Motor neuron (in vitro differentiated cells): ENCODE results near the gene PSMB10. TPM values are rescaled to one million over a fixed set of nuclear protein-coding genes. Genes with fewer than 3 reads are reported as not detected.
A peak's percentile ranks its signal among the peaks of the same experiment; 100 is the strongest.
"Not testable (repeated sequence)": the region's sequence is repeated elsewhere in the genome, so short reads cannot be mapped to it uniquely, and the experiment has no call there.

Source experiments
- ATAC-seq, 8 experiments: fragments of 200-7000 bp; cut with Tn5 transposase; replicated peaks in 6 of 8; 2 replicates each; pipeline ENCODE4 v1.8.0; 2021; ENCODE audit warnings: mild to moderate bottlenecking in 8 of 8, moderate library complexity in 8 of 8
- H3K27ac ChIP-seq, 2 donors: fragments of 250-450 bp; sonication (Bioruptor Pico); 2 replicates each; pipeline ENCODE4 v1.9.0; 2021; ENCODE audit warnings: antibody characterized with exemption in 2 of 2, mild to moderate bottlenecking in 2 of 2, moderate library complexity in 1 of 2
- H3K4me1 ChIP-seq, 2 donors: fragments of 250-450 bp; sonication (Bioruptor Pico); replicated peaks in 1 of 2; 2 replicates each; pipeline ENCODE4 v1.6.1; 2021; ENCODE audit warnings: antibody characterized with exemption in 2 of 2, mild to moderate bottlenecking in 2 of 2, moderate library complexity in 1 of 2
- H3K4me3 ChIP-seq, 5 donors: fragments of 250-450 bp; sonication (Bioruptor Pico); 2 replicates each; pipeline ENCODE4 v1.9.0; 2021; ENCODE audit warnings: antibody characterized with exemption in 5 of 5, mild to moderate bottlenecking in 5 of 5, moderate library complexity in 4 of 5
- WGBS, 10 experiments: fragments of 450-650 bp; shearing (Covaris generic); methylation state at CpG; one replicate each; pipeline ENCODE4 v1.0.0; 2022; 5-methylcytosine and 5-hydroxymethylcytosine counted together
- in situ Hi-C, 9 experiments: fragments of 400-800 bp; cut with MboI; loops; one replicate each; pipeline ENCODE4 v1.15.0; 2021; ENCODE audit warnings: low sequenced_read_pairs in 9 of 9, low pct_unique_long_range_greater_than_20kb in 2 of 9; ENCODE audit not compliant: unreplicated experiment in 9 of 9
- total RNA-seq, 8 experiments: library from RNA; unstranded; fragments of 300-600 nt; gene quantifications; 2 replicates each; pipeline versions ENCODE4 v1.2.3 to v1.2.4, GENCODE V29; 2022

The PSMB10 gene
- total RNA-seq, 8 experiments from 2014 or later, result 22.7 to 134 (median 36.9) TPM

- peaks cover 10 to 12% of the 10 kb centered on the region in 2 donors for H3K4me1 ChIP-seq
- in situ Hi-C loops, result no loop called here
- WGBS, 10 experiments, result 100% methylated on average over 1 to 4 of the region's 24 CpGs; no CpG with 5 or more reads in 8 of the 10 experiments
- H3K4me3 ChIP-seq, result no peak overlapping the region
- peak overlapping the region in 1 of 2 donors; percentile 30 for H3K27ac ChIP-seq
- ATAC-seq, result no peak
Measured at GRCh38 chr16:67944690-67945391, 8.2 kb upstream of the PSMB10 start.

DNA sequence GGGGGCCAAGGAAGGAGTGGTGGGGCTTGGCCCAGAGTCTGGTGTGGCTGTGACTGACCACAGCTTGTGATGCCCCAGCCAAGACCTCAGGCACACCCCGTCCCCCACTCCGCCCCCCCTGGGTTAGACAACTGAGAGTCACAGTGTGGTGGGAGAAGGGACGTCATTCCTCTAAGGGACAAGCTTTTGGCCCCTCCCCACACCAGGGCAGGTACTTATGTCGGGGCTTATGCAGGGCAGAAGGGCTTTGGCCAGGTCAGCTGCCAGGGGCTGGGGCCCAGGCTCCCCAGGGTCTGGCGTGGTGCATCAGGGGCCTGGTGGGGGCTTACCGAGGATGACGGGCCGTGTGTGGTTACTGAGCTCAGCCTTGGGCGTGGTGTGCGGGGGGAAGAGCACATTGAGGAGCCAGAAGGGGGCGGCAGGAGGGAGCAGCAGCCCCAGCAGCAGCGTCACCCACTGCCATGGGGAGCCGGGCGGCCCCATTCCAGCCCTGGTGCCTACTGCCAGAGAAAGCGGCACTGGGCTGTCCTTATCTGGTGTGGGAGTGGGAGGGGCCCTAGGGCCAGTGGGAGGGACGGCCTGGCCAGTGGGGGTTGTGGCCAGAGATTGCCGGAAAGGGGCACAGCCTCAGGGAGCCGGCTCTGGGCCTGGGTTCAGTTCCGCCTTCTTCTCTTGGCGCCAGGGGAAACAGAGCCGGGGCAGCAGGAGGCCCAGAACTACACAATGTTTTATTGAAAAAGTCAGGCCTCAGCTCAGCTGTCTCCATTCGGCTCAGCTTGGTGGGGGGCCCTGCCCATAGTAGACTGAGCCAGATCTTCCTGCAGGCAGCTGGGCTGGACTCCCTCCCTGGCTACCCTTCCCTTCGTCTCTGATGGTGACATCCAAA lies 7.2 kb upstream of the PSMB10 start, which contains the start of gene LCAT:
Gene LCAT (minus strand): TSS at position 502 of the 886 bp plus-strand sequence. CDS start 19 bp downstream, at position 483.
- in situ Hi-C loops, result no loop called here
- Histone ChIP-seq H3K4me3 (no peak within 1 kb of the TSS), H3K27ac (peak within 1 kb of the TSS in 1 of 2 donors; percentile 48), H3K4me1 (peaks cover 10 to 12% of the 10 kb centered on the region in 2 donors)
- ATAC-seq, result peak; percentile 60 to 76 (median 68)
- 10 to 60% (median 55%) methylated on average over 1 to 9 of the region's 23 CpGs; no CpG with 5 or more reads in 7 of the 10 experiments for WGBS, 10 experiments

DNA sequence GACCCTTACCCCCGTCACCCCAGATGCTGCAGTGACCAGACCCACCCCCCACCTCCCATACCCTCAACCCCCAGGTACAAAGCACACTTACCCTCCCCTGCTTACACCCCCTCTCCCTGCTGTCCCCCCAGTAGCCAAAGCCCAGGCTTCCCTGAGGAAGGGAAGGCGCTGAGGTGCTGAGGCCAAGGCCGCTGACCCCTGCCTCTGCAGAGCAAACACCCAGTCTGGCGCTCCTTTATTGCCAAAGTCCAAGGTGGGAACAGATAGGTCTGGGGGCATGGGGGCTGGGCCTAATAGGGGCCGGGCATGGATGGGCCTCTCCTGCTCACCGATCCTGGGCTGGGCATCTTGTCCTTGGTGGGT lies 6.6 kb upstream of the PSMB10 start:
- H3K4me1 ChIP-seq, result peaks cover 10 to 12% of the 10 kb centered on the region in 2 donors
- H3K4me3 ChIP-seq, result no peak overlapping the region
- no peak overlapping the region for H3K27ac ChIP-seq
- in situ Hi-C loops, result no loop called here
- no peak for ATAC-seq
- no CpG with 5 or more reads among the region's 6 CpGs for WGBS, 10 experiments

- in situ Hi-C loops, result no loop called here
- peak in 1 of 8 experiments; percentile 2 for ATAC-seq
- Histone ChIP-seq H3K4me3 (no peak overlapping the region), H3K4me1 (peaks cover 10 to 12% of the 10 kb centered on the region in 2 donors), H3K27ac (no peak overlapping the region)
- WGBS, 10 experiments, result no CpG with 5 or more reads among the region's 27 CpGs
Measured at GRCh38 chr16:67942510-67943255, 6.0 kb upstream of the PSMB10 start.

DNA sequence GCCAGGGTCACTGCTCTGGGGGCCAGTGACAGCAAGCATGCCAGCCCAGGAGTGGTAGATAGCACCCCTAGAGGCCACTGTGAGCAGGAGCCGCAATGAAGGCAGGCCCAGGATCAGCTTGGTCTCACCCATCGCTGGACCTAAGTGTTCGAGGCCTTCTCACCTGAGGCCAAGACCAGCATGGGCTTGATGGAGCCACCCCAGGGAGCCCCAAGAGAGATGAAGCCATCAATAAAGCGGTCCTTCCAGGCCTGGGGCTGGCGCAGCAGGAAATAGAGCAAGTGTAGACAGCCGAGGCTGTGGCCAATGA lies 5.5 kb upstream of the PSMB10 start:
- H3K27ac ChIP-seq, result no peak overlapping the region
- in situ Hi-C loops, result no loop called here
- peaks cover 12% of the 10 kb centered on the region in 2 donors for H3K4me1 ChIP-seq
- no peak overlapping the region for H3K4me3 ChIP-seq
- ATAC-seq, result peak in 7 of 8 experiments; percentile 3 to 55 (median 33)
- WGBS, 10 experiments, result 73 to 80% methylated on average over 2 of the region's 6 CpGs; no CpG with 5 or more reads in 8 of the 10 experiments

DNA sequence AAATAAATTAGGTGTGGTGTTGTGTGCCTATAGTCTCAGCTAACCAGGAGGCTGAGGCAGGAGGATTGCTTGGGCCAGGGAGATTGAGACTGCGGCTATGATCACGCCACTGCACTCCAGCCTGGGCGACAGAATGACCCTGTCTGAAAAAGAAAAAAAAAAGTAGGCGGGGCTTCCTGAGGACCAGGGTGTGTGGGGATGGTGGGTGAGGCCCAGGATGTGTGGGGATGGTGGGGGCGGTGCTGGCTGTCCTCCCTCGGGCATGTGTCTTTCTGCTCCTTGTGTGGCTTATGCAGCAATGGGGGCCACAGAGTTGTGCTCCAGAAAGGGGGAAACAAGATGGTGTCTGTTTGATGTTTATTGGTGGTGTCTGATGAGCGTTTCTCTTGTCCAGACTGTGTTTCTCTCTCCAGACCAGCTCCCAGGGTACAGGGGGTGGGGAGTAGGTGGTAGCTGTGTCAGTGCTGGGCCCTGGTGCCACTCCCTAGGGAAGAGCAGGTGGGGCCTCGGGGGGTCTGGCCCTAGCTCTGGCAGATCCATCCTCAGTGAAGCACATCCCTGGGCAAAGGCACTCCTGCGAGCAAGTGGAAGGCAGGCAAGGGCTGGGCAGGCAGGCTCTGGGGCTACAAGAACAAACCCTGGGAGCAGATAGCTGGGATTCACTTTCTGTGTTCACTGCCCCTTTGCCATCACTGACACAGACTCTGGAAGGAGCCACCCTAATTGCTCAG lies 5.0 kb upstream of the PSMB10 start:
- Histone ChIP-seq H3K4me3 (no peak overlapping the region), H3K4me1 (peaks cover 16% of the 10 kb centered on the region in 2 donors), H3K27ac (no peak overlapping the region)
- WGBS, 10 experiments, result 40 to 92% (median 75%) methylated on average over 1 to 4 of the region's 9 CpGs; no CpG with 5 or more reads in 5 of the 10 experiments
- peak in 1 of 8 experiments; percentile 1 for ATAC-seq
- in situ Hi-C loops, result no loop called here

DNA sequence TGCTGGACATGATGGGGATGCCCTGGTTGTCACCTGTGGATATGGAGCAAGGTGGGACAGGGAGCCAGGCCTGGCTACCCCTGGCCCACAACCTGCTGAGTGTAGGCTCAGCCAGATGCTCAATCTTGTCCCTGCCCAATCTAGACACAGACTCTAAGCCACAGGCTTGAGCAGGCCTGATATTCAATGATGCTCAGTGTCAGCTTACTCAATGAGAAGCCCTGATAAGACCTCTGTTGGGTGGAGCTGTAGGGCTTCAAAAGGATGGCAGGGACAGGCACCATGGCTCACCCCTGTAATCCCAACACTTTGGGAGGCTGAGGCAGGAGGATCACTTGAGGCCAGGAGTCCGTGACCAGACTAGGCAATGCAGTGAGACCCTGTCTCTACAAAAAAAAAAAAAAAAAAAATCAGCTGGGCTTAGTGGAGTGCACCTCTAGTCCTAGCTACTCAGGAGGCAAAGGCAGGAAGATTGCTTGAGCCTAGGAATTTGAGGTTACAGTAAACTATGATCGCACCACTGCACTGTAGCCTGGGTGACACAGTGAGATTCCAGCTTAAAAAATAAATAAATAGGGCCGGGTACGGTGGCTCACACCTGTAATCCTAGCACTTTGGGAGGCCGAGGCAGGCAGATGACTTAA lies 3.9 kb upstream of the PSMB10 start:
- no peak overlapping the region for H3K4me3 ChIP-seq
- WGBS, 10 experiments, result 79 to 100% (median 90%) methylated on average over 1 to 5 of the region's 5 CpGs; no CpG with 5 or more reads in 2 of the 10 experiments
- no peak for ATAC-seq
- in situ Hi-C loops, result no loop called here
- H3K27ac ChIP-seq, result no peak overlapping the region
- peaks cover 16% of the 10 kb centered on the region in 2 donors for H3K4me1 ChIP-seq

DNA sequence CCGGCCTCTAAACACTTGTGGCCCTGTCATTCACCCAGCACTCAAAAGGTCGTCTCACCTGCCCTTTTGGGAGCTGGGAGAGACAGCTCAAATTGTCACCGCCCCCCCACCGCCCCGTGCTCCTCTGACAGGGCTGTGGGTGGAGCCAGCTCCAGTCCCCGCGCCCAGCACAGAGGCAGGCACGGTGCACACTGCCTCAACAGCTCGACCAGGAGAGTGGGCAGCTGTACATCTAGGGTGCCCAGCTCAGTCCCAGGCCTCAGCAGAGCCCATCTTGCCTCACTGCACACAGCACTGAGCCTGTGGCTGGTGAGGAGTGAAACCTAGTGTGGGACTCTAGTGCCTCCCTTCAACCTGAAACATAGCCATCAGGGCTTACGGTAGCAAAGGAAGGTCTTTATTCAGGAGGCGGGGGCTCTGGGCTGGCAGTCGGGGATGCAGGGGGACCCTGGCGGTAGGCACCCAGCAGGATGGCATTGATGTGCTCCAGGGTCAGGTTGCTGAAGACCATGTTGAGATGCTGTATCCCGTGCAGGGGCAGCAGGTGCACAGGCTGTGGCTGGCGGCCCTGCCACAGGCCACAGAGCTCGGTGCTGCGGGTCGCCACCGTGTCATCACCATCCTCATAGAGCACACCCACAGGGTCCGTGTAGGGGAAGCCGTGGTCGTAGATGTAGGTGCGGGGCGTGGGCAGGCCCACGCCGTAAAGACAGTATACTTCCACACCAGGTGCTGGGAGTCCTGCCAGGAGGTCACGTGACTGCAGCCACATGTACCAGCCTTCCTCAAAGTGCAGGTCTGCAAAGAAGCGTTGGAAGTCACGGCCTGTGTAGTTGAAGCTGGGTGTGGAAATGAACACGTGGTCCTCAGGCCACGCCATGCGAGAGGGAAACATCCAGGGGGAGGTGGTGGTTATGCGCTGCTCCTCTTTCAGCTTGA lies 3.1 kb upstream of the PSMB10 start:
- WGBS, 10 experiments, result 78 to 100% (median 99%) methylated on average over 1 to 9 of the region's 33 CpGs; no CpG with 5 or more reads in 6 of the 10 experiments
- H3K27ac ChIP-seq, result no peak overlapping the region
- H3K4me3 ChIP-seq, result no peak overlapping the region
- ATAC-seq, result no peak
- in situ Hi-C loops, result no loop called here
- H3K4me1 ChIP-seq, result peaks cover 16% of the 10 kb centered on the region in 2 donors

DNA sequence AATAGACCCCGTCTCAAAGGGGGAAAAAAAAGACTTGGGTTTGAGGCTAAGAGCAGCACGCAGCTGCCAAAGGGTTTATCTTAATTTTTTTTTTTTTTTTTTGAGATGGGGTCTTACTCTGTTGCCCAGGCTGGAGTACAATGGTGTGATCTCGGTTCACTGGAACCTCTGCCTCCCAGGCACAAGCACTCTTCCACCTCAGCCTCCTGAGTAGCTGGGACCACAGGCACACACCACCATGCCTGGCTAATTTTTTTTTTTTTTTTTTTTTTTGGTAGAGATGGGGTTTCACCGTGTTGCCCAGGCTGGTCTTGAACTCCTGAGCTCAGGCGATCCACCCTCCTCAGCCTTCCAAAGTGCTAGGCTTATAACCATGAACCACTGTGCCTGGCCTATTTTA lies 1.1 kb upstream of the PSMB10 start:
- in situ Hi-C loops, result not testable (repeated sequence)
- 93 to 100% (median 100%) methylated on average over 1 to 4 of the region's 5 CpGs; no CpG with 5 or more reads in 1 of the 10 experiments for WGBS, 10 experiments

DNA sequence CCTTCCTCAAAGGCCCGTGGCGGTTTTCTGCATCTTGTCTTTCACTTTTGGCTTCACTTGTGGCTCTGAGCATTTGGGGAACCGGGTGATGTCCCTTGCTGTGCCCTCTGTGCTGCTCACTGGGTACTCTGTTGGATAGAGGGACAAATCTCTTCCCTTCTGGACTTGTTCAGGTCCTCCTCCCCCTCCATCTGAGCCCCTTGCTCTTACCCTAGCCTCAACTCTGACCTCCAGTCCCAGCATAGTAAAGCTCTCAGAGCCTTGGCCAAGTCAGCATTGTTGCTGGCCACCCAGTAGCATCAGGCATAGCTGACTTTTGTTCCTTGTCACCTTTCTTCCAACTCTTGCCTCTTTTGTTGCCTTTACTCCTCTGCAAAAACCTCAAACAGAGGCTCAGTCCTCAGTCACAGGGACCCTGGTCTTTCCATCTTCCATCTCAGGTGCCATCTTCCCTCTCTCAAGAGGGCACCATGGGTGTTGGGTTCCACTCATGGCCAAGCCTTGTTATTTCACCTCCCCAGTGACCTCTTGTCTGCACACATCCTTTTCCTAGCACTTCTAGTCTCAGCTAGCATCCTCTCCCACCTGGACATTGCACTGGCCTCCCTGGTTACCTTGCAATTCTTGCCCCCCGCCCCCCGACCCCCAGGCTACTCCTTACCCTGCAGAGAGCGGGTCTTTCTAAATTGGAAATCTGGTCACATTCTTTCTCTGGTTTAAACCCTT lies 393 bp upstream of the PSMB10 start:
- peak in 1 of 8 experiments; percentile 1 for ATAC-seq
- WGBS, 10 experiments, result 7 to 50% methylated on average over 2 to 3 of the region's 6 CpGs; no CpG with 5 or more reads in 8 of the 10 experiments
- Histone ChIP-seq H3K4me3 (peak overlapping the region; percentile 62 to 99 (median 80)), H3K4me1 (peaks cover 7 to 14% of the 10 kb centered on the region in 2 donors), H3K27ac (peak overlapping the region in 1 of 2 donors; percentile 75)
- in situ Hi-C loops, result no loop called here

More for the DNA sequence above, 1.1 kb upstream of the PSMB10 start:
- H3K27ac ChIP-seq, H3K4me3 ChIP-seq, ATAC-seq: not testable (repeated sequence)
- H3K4me1 ChIP-seq, result peaks cover 7 to 14% of the 10 kb centered on the region in 2 donors
